HG02981 (cell line): ENCODE data around the gene HDAC9.

ENCODE experiments used
- ATAC-seq: cut with Tn5 transposase; IDR thresholded peaks from one replicate; pipeline ENCODE4 v1.9.1; 2021; ENCODE audit warnings: mild to moderate bottlenecking, moderate library complexity; ENCODE audit not compliant: unreplicated experiment

The HDAC9 gene

GRCh38 chr7:18521945-18522566, 26.5 kb downstream of the HDAC9 start:
- peak; percentile 75 for ATAC-seq

- no peak for ATAC-seq
Observed at GRCh38 chr7:18524248-18524647, 28.7 kb downstream of the HDAC9 start.

GRCh38 chr7:18526368-18526878, 30.9 kb downstream of the HDAC9 start:
- no peak for ATAC-seq

GRCh38 chr7:18529239-18529638, 33.7 kb downstream of the HDAC9 start:
- no peak for ATAC-seq

GRCh38 chr7:18530224-18531179, 35.0 kb downstream of the HDAC9 start:
- ATAC-seq = peak; percentile 79

GRCh38 chr7:18531539-18531938, 36.0 kb downstream of the HDAC9 start:
- no peak for ATAC-seq

GRCh38 chr7:18532813-18533212, 37.3 kb downstream of the HDAC9 start:
- no peak for ATAC-seq

- ATAC-seq = no peak
Observed at GRCh38 chr7:18534481-18534880, 38.9 kb downstream of the HDAC9 start.

GRCh38 chr7:18535810-18536415, 40.4 kb downstream of the HDAC9 start:
- no peak for ATAC-seq

GRCh38 chr7:18536486-18536885, 40.9 kb downstream of the HDAC9 start:
- no peak for ATAC-seq

GRCh38 chr7:18538554-18539250, 43.2 kb downstream of the HDAC9 start:
- peak; percentile 82 for ATAC-seq

- no peak for ATAC-seq
Observed at GRCh38 chr7:18540396-18540795, 44.8 kb downstream of the HDAC9 start.

- ATAC-seq = no peak
Observed at GRCh38 chr7:18541181-18541870, 45.8 kb downstream of the HDAC9 start.

GRCh38 chr7:18541871-18542212, 46.3 kb downstream of the HDAC9 start:
- no peak for ATAC-seq

GRCh38 chr7:18546576-18546975, 51.0 kb downstream of the HDAC9 start:
- ATAC-seq = no peak

- peak; percentile 83 for ATAC-seq
Observed at GRCh38 chr7:18547509-18548187, 52.1 kb downstream of the HDAC9 start.

- ATAC-seq = no peak
Observed at GRCh38 chr7:18548534-18548933, 53.0 kb downstream of the HDAC9 start.

- ATAC-seq = no peak
Observed at GRCh38 chr7:18550574-18550973, 55.0 kb downstream of the HDAC9 start.

- no peak for ATAC-seq
Observed at GRCh38 chr7:18552316-18552916, 56.9 kb downstream of the HDAC9 start.
